ENCODE measurements around the gene GBGT1. TPM values are rescaled to one million over a fixed set of nuclear protein-coding genes. Genes with fewer than 3 reads are reported as not detected.

GBGT1 gene
- total RNA-seq, 1 donor from 2014 or later: 6.3 TPM

GRCh38 chr9:133122605-133122934 is 41.1 kb downstream of the GBGT1 start:
- DNase-seq: no peak
- Histone ChIP-seq H3K4me1 (peaks cover 88% of the 10 kb centered on the region), H3K4me3 (no peak overlapping the region), H3K27ac (replicated peaks) (peak overlapping the region; percentile 95), H3K9me3 (replicated peaks) (no peaks in the 10 kb centered on the region), H3K36me3 (no peaks in the 10 kb centered on the region), H3K27me3 (ENCODE audit: low read depth) (no peaks in the 10 kb centered on the region)
- TF ChIP-seq CTCF (IDR thresholded peaks at IDR 0.05; ENCODE audit: borderline replicate concordance): no peak
- intact Hi-C loops (cut with micrococcal nuclease): no loop called here

DNA sequence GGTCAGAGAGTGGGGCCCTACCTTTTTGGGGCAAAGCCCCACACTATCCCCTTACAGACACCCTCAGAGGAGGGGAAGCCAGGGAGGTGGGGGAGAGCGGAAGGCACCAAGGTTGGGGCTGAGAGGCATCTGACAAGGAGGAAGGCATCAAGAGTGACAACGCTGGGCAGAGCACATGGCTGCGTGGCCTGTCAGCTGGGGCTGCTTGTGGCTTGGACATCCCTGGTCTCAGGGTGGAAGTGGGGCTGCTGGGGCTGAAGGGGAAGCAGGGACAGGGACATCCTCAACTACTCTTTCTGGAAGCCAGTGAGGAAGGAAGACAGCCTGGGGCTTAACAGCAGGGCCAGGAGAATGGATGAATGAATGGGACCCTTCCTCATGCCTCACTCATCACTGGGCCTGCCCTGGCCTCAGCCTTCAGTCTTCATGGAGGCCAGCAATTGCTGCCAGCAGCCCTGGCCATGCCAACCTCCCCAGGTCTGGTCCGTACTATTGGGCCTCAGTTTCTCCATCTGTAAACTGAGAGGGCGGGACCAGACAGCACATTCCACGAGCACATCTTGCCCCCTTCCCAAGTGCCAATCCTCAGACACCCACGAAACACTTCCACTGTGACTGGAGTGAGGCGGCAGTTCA is 41.7 kb downstream of the GBGT1 start:
- peaks cover 88% of the 10 kb centered on the region for H3K4me1 ChIP-seq
- no peak for DNase-seq
- H3K36me3 ChIP-seq: no peaks in the 10 kb centered on the region
- intact Hi-C loops (cut with micrococcal nuclease): no loop called here
- no peaks in the 10 kb centered on the region for H3K27me3 ChIP-seq (ENCODE audit: low read depth)
- peak overlapping the region; percentile 95 for H3K27ac ChIP-seq (replicated peaks)
- H3K9me3 ChIP-seq (replicated peaks): no peaks in the 10 kb centered on the region
- TF ChIP-seq CTCF (IDR thresholded peaks at IDR 0.05; ENCODE audit: borderline replicate concordance): no peak
- H3K4me3 ChIP-seq: no peak overlapping the region

- Histone ChIP-seq H3K4me3 (peak within 1 kb of the TSS; percentile 83), H3K4me1 (peaks cover 88% of the 10 kb centered on the region), H3K27ac (replicated peaks) (peak within 1 kb of the TSS; percentile 95), H3K36me3 (no peaks in the 10 kb centered on the region), H3K9me3 (replicated peaks) (no peaks in the 10 kb centered on the region), H3K27me3 (ENCODE audit: low read depth) (no peaks in the 10 kb centered on the region)
- peak; percentile 91 for DNase-seq
- intact Hi-C loops (cut with micrococcal nuclease): no loop called here
- no peak for TF ChIP-seq CTCF (IDR thresholded peaks at IDR 0.05; ENCODE audit: borderline replicate concordance)
These were observed 42.4 kb downstream of the GBGT1 start, which contains the start of gene RALGDS for GRCh38 chr9:133121198-133121914. Gene RALGDS, minus strand, starts transcription at chr9:133121240. Its CDS starts 86 bp downstream, at chr9:133121154.

GRCh38 chr9:133120501-133121197 is 43.1 kb downstream of the GBGT1 start:
- peaks cover 88% of the 10 kb centered on the region for H3K4me1 ChIP-seq

More at GRCh38 chr9:133120501-133121197, 43.1 kb downstream of the GBGT1 start:
- H3K4me3 ChIP-seq: peak overlapping the region; percentile 83
- no peaks in the 10 kb centered on the region for H3K36me3 ChIP-seq
- intact Hi-C loops (cut with micrococcal nuclease): no loop called here
- H3K9me3 ChIP-seq (replicated peaks): no peaks in the 10 kb centered on the region
- TF ChIP-seq CTCF (IDR thresholded peaks at IDR 0.05; ENCODE audit: borderline replicate concordance): no peak
- peak overlapping the region; percentile 95 for H3K27ac ChIP-seq (replicated peaks)
- no peak for DNase-seq
- no peaks in the 10 kb centered on the region for H3K27me3 ChIP-seq (ENCODE audit: low read depth)
